Spleen (tissue), 7 donors: ENCODE data around the gene MLYCD.

Experiments
- POLR2A ChIP-seq, 3 donors: fragments of 450-650 bp; IDR thresholded peaks; one replicate each; pipeline ENCODE4 v1.5.1; 2017; ENCODE audit warnings: antibody characterized with exemption in 3 of 3, mild to moderate bottlenecking in 1 of 3
- TF ChIP-seq, protein P1 (sequence below), 11 experiments: fragments of 200-600 bp in 7 of 11; fragments of 450-650 bp in 4 of 11; sonication (generic) in 4 of 11; IDR thresholded peaks in 8 of 11; conservative IDR thresholded peaks in 3 of 11; 1 replicate in 7 of 11; 2 replicates in 4 of 11; pipeline versions ENCODE4 v1.4.0 to v1.8.0; 2016 to 2021; ENCODE audit warnings: antibody characterized with exemption in 11 of 11, inconsistent platforms in 4 of 11, mild to moderate bottlenecking in 1 of 11
- donor health status: DM: no; HTN: no; CAD: no; lungs with moderate emphysema.
- donor health status: DM: no; HTN: no; CAD: no.
- donor health status: DM: no; HTN: no; CAD: no.

DNA sequence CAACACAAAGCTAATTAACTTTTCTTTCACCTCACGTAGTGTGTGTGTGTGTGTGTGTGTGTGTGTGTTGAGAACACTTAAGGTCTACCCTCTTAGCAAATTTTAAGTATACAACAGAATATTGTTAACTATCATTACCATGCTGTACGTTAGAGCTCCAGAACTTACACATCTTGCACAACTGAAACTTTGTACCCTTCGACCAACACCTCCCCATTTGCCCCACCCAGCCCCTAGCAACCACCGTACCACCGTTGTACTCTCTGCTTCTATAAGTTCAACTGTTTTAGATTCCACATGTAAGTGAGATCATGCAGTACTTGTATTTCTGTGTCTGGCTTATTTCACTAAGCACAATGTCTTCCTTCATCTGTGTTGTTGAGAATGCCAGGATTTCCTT is 28.1 kb upstream of the MLYCD start:
- TF ChIP-seq, protein P1, sequence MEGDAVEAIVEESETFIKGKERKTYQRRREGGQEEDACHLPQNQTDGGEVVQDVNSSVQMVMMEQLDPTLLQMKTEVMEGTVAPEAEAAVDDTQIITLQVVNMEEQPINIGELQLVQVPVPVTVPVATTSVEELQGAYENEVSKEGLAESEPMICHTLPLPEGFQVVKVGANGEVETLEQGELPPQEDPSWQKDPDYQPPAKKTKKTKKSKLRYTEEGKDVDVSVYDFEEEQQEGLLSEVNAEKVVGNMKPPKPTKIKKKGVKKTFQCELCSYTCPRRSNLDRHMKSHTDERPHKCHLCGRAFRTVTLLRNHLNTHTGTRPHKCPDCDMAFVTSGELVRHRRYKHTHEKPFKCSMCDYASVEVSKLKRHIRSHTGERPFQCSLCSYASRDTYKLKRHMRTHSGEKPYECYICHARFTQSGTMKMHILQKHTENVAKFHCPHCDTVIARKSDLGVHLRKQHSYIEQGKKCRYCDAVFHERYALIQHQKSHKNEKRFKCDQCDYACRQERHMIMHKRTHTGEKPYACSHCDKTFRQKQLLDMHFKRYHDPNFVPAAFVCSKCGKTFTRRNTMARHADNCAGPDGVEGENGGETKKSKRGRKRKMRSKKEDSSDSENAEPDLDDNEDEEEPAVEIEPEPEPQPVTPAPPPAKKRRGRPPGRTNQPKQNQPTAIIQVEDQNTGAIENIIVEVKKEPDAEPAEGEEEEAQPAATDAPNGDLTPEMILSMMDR (IDR thresholded peaks at IDR 0.05 in 8 of 11, conservative IDR thresholded peaks at IDR 0.05 in 3 of 11): no peak
- no peak for TF ChIP-seq POLR2A (IDR thresholded peaks at IDR 0.05)
